Cortex of kidney (tissue), 1 donor: ENCODE results near the gene DOCK9.

ENCODE experiments used
- DNase-seq: peaks from one replicate; lab custom pipeline; 2025; lab: John Stamatoyannopoulos, UW

The DOCK9 gene

GRCh38 chr13:98998831-98999638 is 21.2 kb upstream of the DOCK9 start:
- DNase-seq: no peak

GRCh38 chr13:98997738-98998641 is 20.1 kb upstream of the DOCK9 start:
- DNase-seq: no peak

GRCh38 chr13:98997011-98997730 is 19.3 kb upstream of the DOCK9 start:
- DNase-seq: no peak

GRCh38 chr13:98996046-98996445 is 18.2 kb upstream of the DOCK9 start:
- no peak for DNase-seq

GRCh38 chr13:98994896-98995295 is 17.0 kb upstream of the DOCK9 start:
- DNase-seq: no peak

- DNase-seq: no peak
Observed at GRCh38 chr13:98994080-98994479, 16.2 kb upstream of the DOCK9 start.

- DNase-seq: no peak
Observed at GRCh38 chr13:98992355-98992754, 14.5 kb upstream of the DOCK9 start.

GRCh38 chr13:98990701-98991100 is 12.8 kb upstream of the DOCK9 start:
- no peak for DNase-seq

- DNase-seq: no peak
Observed at GRCh38 chr13:98989469-98990235, 11.8 kb upstream of the DOCK9 start.

GRCh38 chr13:98988780-98989179 is 10.9 kb upstream of the DOCK9 start:
- DNase-seq: no peak

- no peak for DNase-seq
Observed at GRCh38 chr13:98988277-98988676, 10.4 kb upstream of the DOCK9 start.

GRCh38 chr13:98987275-98987674 is 9.4 kb upstream of the DOCK9 start:
- DNase-seq: no peak

GRCh38 chr13:98986226-98986846 is 8.5 kb upstream of the DOCK9 start:
- no peak for DNase-seq

- no peak for DNase-seq
Observed at GRCh38 chr13:98985591-98985990, 7.7 kb upstream of the DOCK9 start.

- no peak for DNase-seq
Observed at GRCh38 chr13:98984983-98985382, 7.1 kb upstream of the DOCK9 start.

- no peak for DNase-seq
Observed at GRCh38 chr13:98984118-98984517, 6.3 kb upstream of the DOCK9 start.

- no peak for DNase-seq
Observed at GRCh38 chr13:98983182-98983581, 5.3 kb upstream of the DOCK9 start.

- DNase-seq: no peak
Observed at GRCh38 chr13:98981369-98982080, 3.7 kb upstream of the DOCK9 start.

- DNase-seq: no peak
Observed at GRCh38 chr13:98979012-98979660, 1.3 kb upstream of the DOCK9 start.

GRCh38 chr13:98978280-98978679 is 416 bp upstream of the DOCK9 start:
- no peak for DNase-seq
